IMR-90 (cell line): ENCODE data around the gene MACF1. TPM values are rescaled to one million over a fixed set of nuclear protein-coding genes. Genes with fewer than 3 reads are reported as not detected.
"Not testable (repeated sequence)": the region's sequence is repeated elsewhere in the genome, so short reads cannot be mapped to it uniquely, and the experiment has no call there.

Experiments used
- ATAC-seq: fragments of 200-7000 bp; cut with Tn5 transposase; 2 replicates; pipeline ENCODE4 v1.9.1; 2020; ENCODE audit warnings: low read depth, mild to moderate bottlenecking, moderate library complexity
- BruUV-seq: library from RNA; stranded (reverse); fragments of 400-500 nt; replicated peaks from 2 replicates; lab custom pipeline; 2021; lab: Mats Ljungman, UMichigan
- CTCF ChIA-PET: fragments of 300-600 bp; formaldehyde crosslinking; extraction: SDS; loops from one replicate; lab custom pipeline; 2021; ENCODE audit warnings: antibody characterized with exemption; lab: Yijun Ruan, JAX
- POLR2A ChIA-PET: fragments of 300-600 bp; sonication (Branson Sonifier 250); formaldehyde crosslinking; loops from one replicate; lab custom pipeline; 2022; ENCODE audit warnings: antibody characterized with exemption; ENCODE audit not compliant: unreplicated experiment; lab: Charles Lee
- DNase-seq: peaks from one replicate; pipeline ENCODE4 v3.0.0; 2013
- H2AFZ ChIP-seq: replicated peaks from 2 replicates; pipeline ENCODE3; 2013; ENCODE audit warnings: low read length, mild to moderate bottlenecking; ENCODE audit not compliant: poor library complexity
- H2AK5ac ChIP-seq: 2 replicates; pipeline ENCODE4 v1.6.1; 2013; ENCODE audit warnings: low read depth, low read length, inconsistent platforms
- H2AK9ac ChIP-seq: replicated peaks from 2 replicates; pipeline ENCODE3; 2013; ENCODE audit warnings: mild to moderate bottlenecking, low read depth, low read length, moderate library complexity; ENCODE audit not compliant: poor library complexity
- H2BK120ac ChIP-seq: 2 replicates; pipeline ENCODE4 v1.6.1; 2013; ENCODE audit warnings: low read depth, low read length, inconsistent platforms
- H2BK15ac ChIP-seq: 3 replicates; pipeline ENCODE4 v1.6.1; 2013; ENCODE audit warnings: low read depth, low read length, inconsistent platforms
- H2BK20ac ChIP-seq: 2 replicates; pipeline ENCODE4 v1.6.1; 2013; ENCODE audit warnings: low read depth, mild to moderate bottlenecking, inconsistent platforms, low read length, moderate library complexity
- H2BK5ac ChIP-seq: 2 replicates; pipeline ENCODE4 v1.6.1; 2013; ENCODE audit warnings: mild to moderate bottlenecking, low read depth, low read length, inconsistent platforms; ENCODE audit not compliant: poor library complexity, severe bottlenecking
- H3K14ac ChIP-seq: replicated peaks from 2 replicates; pipeline ENCODE4 v1.6.1; 2013; ENCODE audit warnings: low read depth, low read length, inconsistent platforms
- H3K18ac ChIP-seq: 2 replicates; pipeline ENCODE4 v1.6.1; 2013; ENCODE audit warnings: low read depth, low read length, control low read depth
- H3K23ac ChIP-seq: 2 replicates; pipeline ENCODE4 v1.6.1; 2013; ENCODE audit warnings: low read depth, low read length, inconsistent platforms
- H3K27ac ChIP-seq: 2 replicates; pipeline ENCODE4 v1.5.1; 2013; ENCODE audit warnings: mild to moderate bottlenecking, control low read depth, low read length; ENCODE audit not compliant: insufficient read depth
- H3K27me3 ChIP-seq: 2 replicates; pipeline ENCODE4 v1.6.1; 2013; ENCODE audit warnings: low read length; ENCODE audit not compliant: control insufficient read depth, insufficient read depth
- H3K36me3 ChIP-seq: 2 replicates; pipeline ENCODE4 v1.6.1; 2013; ENCODE audit warnings: low read length, mixed read lengths; ENCODE audit not compliant: control insufficient read depth, insufficient read depth
- H3K4ac ChIP-seq: 2 replicates; pipeline ENCODE4 v1.6.1; 2013; ENCODE audit warnings: low read depth, low read length, inconsistent platforms
- H3K4me1 ChIP-seq: 2 replicates; pipeline ENCODE4 v1.6.1; 2013; ENCODE audit warnings: low read length, mixed read lengths; ENCODE audit not compliant: control insufficient read depth, insufficient read depth
- H3K4me2 ChIP-seq: 2 replicates; pipeline ENCODE4 v1.6.1; 2013; ENCODE audit warnings: low read depth, mild to moderate bottlenecking, control low read depth, low read length, moderate library complexity
- H3K4me3 ChIP-seq: 2 replicates; pipeline ENCODE4 v1.5.1; 2013; ENCODE audit warnings: low read depth, mild to moderate bottlenecking, control low read depth, low read length, moderate library complexity; ENCODE audit not compliant: insufficient read depth
- H3K56ac ChIP-seq: 2 replicates; pipeline ENCODE4 v1.6.1; 2013; ENCODE audit warnings: low read length, inconsistent platforms; ENCODE audit not compliant: insufficient read depth; ENCODE audit errors: extremely low read depth
- H3K79me1 ChIP-seq, 2 experiments: 2 replicates each; pipeline ENCODE4 v1.6.1; 2013; ENCODE audit warnings: low read length in 2 of 2, inconsistent platforms in 1 of 2, low read depth in 1 of 2
- H3K9ac ChIP-seq: 2 replicates; pipeline ENCODE4 v1.6.1; 2013; ENCODE audit warnings: low read depth, low read length, control low read depth
- H3K9me1 ChIP-seq: 2 replicates; pipeline ENCODE4 v1.6.1; 2013; ENCODE audit warnings: low read length, inconsistent platforms; ENCODE audit not compliant: insufficient read depth
- H3K9me3 ChIP-seq: 2 replicates; pipeline ENCODE4 v1.6.1; 2013; ENCODE audit warnings: low read length; ENCODE audit not compliant: control insufficient read depth, insufficient read depth
- H4K20me1 ChIP-seq: 2 replicates; pipeline ENCODE4 v1.6.1; 2013; ENCODE audit warnings: low read length, inconsistent platforms; ENCODE audit not compliant: insufficient read depth
- H4K5ac ChIP-seq: 2 replicates; pipeline ENCODE4 v1.6.1; 2013; ENCODE audit warnings: mild to moderate bottlenecking, low read depth, low read length, control low read depth
- H4K8ac ChIP-seq, 2 experiments: 2 replicates each; pipeline ENCODE4 v1.6.1; 2013; ENCODE audit warnings: low read depth in 2 of 2, low read length in 2 of 2, control low read depth in 1 of 2, inconsistent platforms in 1 of 2
- H4K91ac ChIP-seq: 2 replicates; pipeline ENCODE4 v1.6.1; 2013; ENCODE audit warnings: low read depth, low read length, inconsistent platforms; ENCODE audit not compliant: insufficient read depth
- CEBPB ChIP-seq: IDR thresholded peaks from 2 replicates; pipeline ENCODE4 v1.6.1; 2012; ENCODE audit warnings: low read depth, low read length, improper control_type of control experiment
- MXI1 ChIP-seq: IDR thresholded peaks from 2 replicates; pipeline ENCODE4 v1.6.1; 2012; ENCODE audit warnings: low read depth, mild to moderate bottlenecking, low read length, moderate library complexity, borderline replicate concordance
- WGBS, 2 experiments: methylation state at CpG; one replicate each; pipeline versions ENCODE4 v1.1.5 to v1.1.7; 2013; ENCODE audit warnings: missing lambda C conversion rate in 2 of 2; ENCODE audit not compliant: insufficient read length in 1 of 2; ENCODE audit errors: extremely low coverage in 2 of 2; 5-methylcytosine and 5-hydroxymethylcytosine counted together
- dilution Hi-C: fragments of 300-500 bp; cut with HindIII; formaldehyde crosslinking; loops from one replicate; pipeline ENCODE4 v1.14.3; 2018; ENCODE audit warnings: low sequenced_read_pairs; ENCODE audit not compliant: unreplicated experiment
- in situ Hi-C: fragments of 300-500 bp; cut with MboI; formaldehyde crosslinking; loops from 3 replicates; pipeline ENCODE4 v1.14.3; 2019; ENCODE audit warnings: low sequenced_read_pairs, inconsistent platforms, mixed read lengths
- intact Hi-C: fragments of 100-400 bp; cut with micrococcal nuclease; formaldehyde crosslinking; loops from 2 replicates; pipeline ENCODE4 v1.10.0; 2022
- polyA plus RNA-seq, 3 experiments: library from polyadenylated mRNA; depleted of rRNA; stranded (reverse); fragments of >200 nt; gene quantifications; 2 replicates each; pipeline ENCODE4 v1.2.3, GENCODE V29; 2012; ENCODE audit warnings: low replicate concordance in 1 of 3
- total RNA-seq: library from RNA; depleted of rRNA; stranded (reverse); fragments of >200 nt; gene quantifications from 2 replicates; pipeline ENCODE4 v1.2.3, GENCODE V29; 2012
- TF ChIP-seq, protein P1 (sequence below): fragments of 150-350 bp; IDR thresholded peaks from 2 replicates; pipeline ENCODE4 v1.6.1; 2017; ENCODE audit warnings: mild to moderate bottlenecking, antibody characterized with exemption, low read length, low read depth

The MACF1 gene
- total and polyA plus RNA-seq, 2 of the 4 experiments (the other 2 are of a cell fraction): 67.6 to 369 TPM

DNA sequence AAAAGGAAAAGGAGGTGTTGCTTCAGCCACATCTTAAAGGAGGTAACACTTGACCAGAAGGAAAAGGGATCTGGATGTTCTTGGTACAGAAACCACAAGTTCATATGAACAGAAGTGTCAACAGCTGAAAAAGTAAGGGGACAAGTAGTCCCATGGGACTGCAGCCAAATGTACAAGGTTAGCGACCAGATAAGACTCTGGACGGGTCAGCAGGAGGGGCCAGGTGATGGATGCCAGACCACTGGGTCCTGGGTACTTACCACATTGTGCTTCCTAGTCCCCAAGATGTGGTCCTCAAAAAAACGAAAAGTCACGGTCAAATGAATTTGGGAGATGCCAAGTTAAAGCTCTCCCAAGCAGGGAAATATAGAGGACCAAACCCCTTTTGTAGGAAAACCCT is 270.3 kb downstream of the MACF1 start:
- in situ Hi-C loops: no loop called here
- Histone ChIP-seq H3K36me3 (peaks cover 43% of the 10 kb centered on the region), H3K18ac (no peak overlapping the region), H4K91ac (no peak overlapping the region), H3K9me1 (peaks cover 20% of the 10 kb centered on the region; the same call in 1 of the 2 replicates), H3K4ac (no peak overlapping the region), H4K20me1 (peaks cover 10% of the 10 kb centered on the region), H2AFZ (no peak overlapping the region), H3K4me2 (no peak overlapping the region), H3K9ac (no peak overlapping the region), H4K8ac (no peak overlapping the region), H3K23ac (no peak overlapping the region), H3K4me3 (no peak overlapping the region), H3K79me1 (peaks cover 19 to 44% of the 10 kb centered on the region in 2 experiments; a peak in 3 of 4 replicates), H2AK5ac (no peak overlapping the region), H2BK15ac (no peak overlapping the region), H2AK9ac (no peak overlapping the region), H2BK120ac (no peak overlapping the region), H3K27me3 (no peaks in the 10 kb centered on the region), H3K56ac (no peak overlapping the region), H4K5ac (no peak overlapping the region), H3K4me1 (peaks cover 4% of the 10 kb centered on the region), H3K27ac (no peak overlapping the region), H2BK20ac (no peak overlapping the region), H2BK5ac (no peak overlapping the region), H3K9me3 (no peaks in the 10 kb centered on the region), H3K14ac (no peak overlapping the region)
- dilution Hi-C loops: loop anchor here (25.0 kb wide), 1 partner anchor 113 kb away; no protein-coding TSS in a partner anchor
- ATAC-seq: no peak
- no peak for TF ChIP-seq CEBPB
- TF ChIP-seq, protein P1, sequence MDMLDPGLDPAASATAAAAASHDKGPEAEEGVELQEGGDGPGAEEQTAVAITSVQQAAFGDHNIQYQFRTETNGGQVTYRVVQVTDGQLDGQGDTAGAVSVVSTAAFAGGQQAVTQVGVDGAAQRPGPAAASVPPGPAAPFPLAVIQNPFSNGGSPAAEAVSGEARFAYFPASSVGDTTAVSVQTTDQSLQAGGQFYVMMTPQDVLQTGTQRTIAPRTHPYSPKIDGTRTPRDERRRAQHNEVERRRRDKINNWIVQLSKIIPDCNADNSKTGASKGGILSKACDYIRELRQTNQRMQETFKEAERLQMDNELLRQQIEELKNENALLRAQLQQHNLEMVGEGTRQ: no peak
- TF ChIP-seq MXI1: no peak
- 83% methylated on average over 1 of the region's 4 CpGs; no CpG with 5 or more reads in 1 of the 2 experiments for WGBS, 2 experiments
- no peak for DNase-seq
- ChIA-PET POLR2A (no interaction called here), CTCF (no interaction called here)
- no TSS peak for BruUV-seq
- intact Hi-C loops: loop anchor here (5.0 kb wide), 1 partner anchor 62 kb away; no protein-coding TSS in a partner anchor

DNA sequence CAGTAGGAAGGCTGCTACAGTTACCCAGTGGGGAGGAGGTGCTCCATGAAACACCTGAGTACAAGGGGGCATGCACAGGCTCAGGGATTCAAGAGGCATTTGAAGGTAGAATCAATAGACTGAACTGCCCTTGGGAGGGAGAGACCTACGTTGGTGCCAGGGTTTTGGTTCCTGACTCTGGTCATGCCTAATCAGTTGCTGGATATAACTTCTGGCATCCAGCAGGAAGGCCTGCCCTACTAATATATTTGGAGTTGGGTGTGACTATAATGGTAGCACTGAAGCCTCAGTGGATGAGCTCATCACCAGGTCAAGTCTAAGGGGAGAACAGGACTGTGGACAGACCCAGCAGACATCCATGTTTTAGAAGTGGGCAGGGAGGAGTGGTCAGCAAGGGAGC is 271.1 kb downstream of the MACF1 start:
- peaks cover 20% of the 10 kb centered on the region; the same call in 1 of the 2 replicates for H3K9me1 ChIP-seq
- H3K9ac ChIP-seq, H3K4me3 ChIP-seq, H2BK5ac ChIP-seq, H3K18ac ChIP-seq, H3K4me1 ChIP-seq, H4K91ac ChIP-seq, H3K27me3 ChIP-seq, dilution Hi-C loops, H4K8ac ChIP-seq, BruUV-seq, H3K27ac ChIP-seq, H3K9me3 ChIP-seq, CTCF ChIA-PET, DNase-seq, ATAC-seq, H2BK15ac ChIP-seq, H3K4me2 ChIP-seq, in situ Hi-C loops, H2AK9ac ChIP-seq, H3K4ac ChIP-seq, H2AK5ac ChIP-seq, POLR2A ChIA-PET, H3K56ac ChIP-seq, H2BK20ac ChIP-seq, H4K5ac ChIP-seq, H3K23ac ChIP-seq, H3K14ac ChIP-seq, H2BK120ac ChIP-seq, H4K20me1 ChIP-seq, H2AFZ ChIP-seq: not testable (repeated sequence)
- H3K79me1 ChIP-seq: peaks cover 19 to 45% of the 10 kb centered on the region in 2 experiments
- H3K36me3 ChIP-seq: peaks cover 45% of the 10 kb centered on the region
- intact Hi-C loops: loop anchor here (5.0 kb wide), 1 partner anchor 62 kb away; no protein-coding TSS in a partner anchor
- WGBS, 2 experiments: no CpG with 5 or more reads among the region's 1 CpG
